Fibroblast of mammary gland (primary cell): ENCODE results near the gene BCOR.

Experiments used
- DNase-seq: peaks from one replicate; pipeline ENCODE4 v3.0.0-alpha.2; 2010; ENCODE audit warnings: low read depth
- H3K4me3 ChIP-seq: 2 replicates; pipeline ENCODE4 v1.5.1; 2011; ENCODE audit warnings: low read depth, mild to moderate bottlenecking, low read length, moderate library complexity; ENCODE audit not compliant: control insufficient read depth
- TF ChIP-seq, protein P1 (sequence below): conservative IDR thresholded peaks from 2 replicates; pipeline ENCODE4 v1.5.1; 2011; ENCODE audit warnings: low read depth, low read length, inconsistent platforms; ENCODE audit not compliant: control insufficient read depth, insufficient read depth

The BCOR gene

DNA sequence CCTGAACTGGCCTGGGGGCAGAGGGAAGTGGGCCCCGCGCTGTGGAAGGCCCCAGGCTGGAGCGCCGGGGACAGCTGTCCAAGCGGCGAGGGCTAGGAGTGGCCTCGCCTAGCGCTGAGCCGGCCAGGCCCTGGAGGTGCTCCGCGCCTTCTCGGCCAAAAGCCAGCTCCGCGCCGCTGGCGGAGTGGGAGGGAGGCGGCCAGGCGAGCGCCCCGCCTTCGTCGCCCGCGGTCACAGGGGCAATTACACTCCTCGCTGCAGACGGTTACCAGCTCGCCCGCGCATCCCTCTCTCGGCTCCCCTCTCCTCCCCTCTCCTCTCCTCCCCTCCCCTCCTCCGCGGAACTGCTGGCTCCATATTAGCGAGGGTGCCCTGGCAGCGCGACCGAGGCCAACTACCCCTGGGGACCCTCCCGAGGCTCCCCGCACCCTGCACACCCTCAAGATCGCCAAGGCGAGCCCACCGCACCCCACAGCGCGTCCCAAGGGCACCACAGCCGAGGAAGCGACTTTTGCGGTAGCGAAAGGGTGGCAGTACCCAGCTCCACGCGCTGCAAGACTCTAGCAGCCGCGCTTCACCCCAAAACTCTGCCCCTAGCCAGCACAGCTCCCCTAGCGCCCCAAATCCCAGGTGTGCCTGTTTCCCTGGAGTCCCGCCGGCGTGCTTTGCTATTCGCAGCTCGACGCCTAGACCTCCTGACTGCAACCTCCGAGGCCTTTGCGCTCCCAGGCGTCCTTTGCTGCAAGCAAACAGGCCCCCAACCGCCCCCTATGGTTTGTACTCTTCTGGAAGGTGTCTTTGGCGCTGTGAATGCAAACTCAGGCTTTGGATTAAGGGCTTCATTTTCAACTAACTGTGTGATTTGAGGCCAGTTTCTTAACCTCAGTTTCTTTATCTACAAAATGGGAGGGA, 91.4 kb downstream of the BCOR start:
- H3K4me3 ChIP-seq = no peak overlapping the region
- TF ChIP-seq, protein P1, sequence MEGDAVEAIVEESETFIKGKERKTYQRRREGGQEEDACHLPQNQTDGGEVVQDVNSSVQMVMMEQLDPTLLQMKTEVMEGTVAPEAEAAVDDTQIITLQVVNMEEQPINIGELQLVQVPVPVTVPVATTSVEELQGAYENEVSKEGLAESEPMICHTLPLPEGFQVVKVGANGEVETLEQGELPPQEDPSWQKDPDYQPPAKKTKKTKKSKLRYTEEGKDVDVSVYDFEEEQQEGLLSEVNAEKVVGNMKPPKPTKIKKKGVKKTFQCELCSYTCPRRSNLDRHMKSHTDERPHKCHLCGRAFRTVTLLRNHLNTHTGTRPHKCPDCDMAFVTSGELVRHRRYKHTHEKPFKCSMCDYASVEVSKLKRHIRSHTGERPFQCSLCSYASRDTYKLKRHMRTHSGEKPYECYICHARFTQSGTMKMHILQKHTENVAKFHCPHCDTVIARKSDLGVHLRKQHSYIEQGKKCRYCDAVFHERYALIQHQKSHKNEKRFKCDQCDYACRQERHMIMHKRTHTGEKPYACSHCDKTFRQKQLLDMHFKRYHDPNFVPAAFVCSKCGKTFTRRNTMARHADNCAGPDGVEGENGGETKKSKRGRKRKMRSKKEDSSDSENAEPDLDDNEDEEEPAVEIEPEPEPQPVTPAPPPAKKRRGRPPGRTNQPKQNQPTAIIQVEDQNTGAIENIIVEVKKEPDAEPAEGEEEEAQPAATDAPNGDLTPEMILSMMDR = no peak
- DNase-seq = no peak

DNA sequence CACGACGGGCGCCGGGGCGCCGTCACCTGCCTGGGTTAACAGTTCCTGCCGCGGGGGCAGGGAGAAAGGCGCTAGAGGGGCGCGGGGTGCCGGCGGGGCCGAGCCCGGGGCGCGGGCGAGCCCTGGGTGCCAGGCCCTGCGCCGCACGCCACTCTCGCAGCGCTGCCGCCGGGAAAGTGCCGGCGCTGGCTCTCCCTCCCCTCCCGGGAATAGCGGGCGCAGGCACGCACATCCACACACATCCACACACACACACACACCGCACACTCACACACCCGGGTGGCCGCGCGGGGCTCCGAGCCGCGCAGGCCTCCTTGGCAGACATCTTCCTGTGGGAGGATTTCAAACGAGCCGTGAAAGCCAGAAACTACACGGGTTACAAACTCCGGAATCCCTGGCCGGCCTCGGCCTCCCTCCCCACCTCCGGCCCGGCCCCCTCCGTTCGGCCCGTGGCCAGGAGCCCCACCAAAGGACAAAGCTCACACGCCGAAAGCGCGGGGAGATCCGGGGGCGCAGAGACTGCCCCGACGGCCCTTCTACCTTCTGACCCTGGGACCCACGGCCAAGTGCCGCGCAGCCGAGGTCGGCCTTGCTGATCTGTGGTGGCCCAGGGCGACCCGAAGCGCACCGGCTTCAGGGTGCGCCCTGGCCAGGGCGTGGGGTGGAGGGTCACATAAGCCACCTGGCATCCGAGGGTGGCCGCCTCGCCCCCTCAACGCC, 92.3 kb downstream of the BCOR start:
- DNase-seq = no peak
- TF ChIP-seq, protein P1 = no peak
- H3K4me3 ChIP-seq = no peak overlapping the region

DNA sequence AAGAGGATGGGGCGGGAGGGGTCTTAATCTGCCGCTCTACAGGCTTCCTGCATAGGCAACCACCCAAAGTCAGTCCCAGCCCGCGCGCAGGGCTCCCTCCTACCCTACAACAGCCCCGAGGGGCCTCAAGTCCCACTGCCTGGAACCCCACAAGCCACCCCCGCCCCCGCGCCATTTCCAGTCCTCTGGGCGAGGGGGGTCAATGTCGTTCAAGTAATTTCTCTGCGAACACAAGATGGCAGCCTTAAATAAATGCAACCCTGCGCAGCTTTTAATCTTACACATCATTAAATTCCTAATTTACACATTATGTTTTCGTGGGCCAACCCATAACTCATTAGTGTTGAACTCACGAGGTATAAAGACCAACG, 92.9 kb downstream of the BCOR start:
- H3K4me3 ChIP-seq = no peak overlapping the region
- DNase-seq = no peak
- TF ChIP-seq, protein P1 = no peak

DNA sequence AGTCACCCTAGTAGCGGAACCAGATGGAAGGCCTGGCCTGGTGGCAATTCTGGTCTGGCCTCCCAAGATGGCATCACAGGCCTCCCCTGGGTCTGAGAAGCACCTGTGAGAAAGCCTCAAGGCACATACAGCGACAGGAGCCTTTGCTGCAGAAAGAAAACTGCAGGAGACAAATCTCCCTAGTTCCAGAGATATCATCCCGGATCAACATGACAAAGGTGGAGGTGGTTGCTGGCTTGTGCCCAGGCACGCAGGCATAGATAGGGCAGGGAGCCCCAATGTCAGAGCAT, 93.6 kb downstream of the BCOR start:
- TF ChIP-seq, protein P1 = no peak
- DNase-seq = no peak
- H3K4me3 ChIP-seq = no peak overlapping the region

DNA sequence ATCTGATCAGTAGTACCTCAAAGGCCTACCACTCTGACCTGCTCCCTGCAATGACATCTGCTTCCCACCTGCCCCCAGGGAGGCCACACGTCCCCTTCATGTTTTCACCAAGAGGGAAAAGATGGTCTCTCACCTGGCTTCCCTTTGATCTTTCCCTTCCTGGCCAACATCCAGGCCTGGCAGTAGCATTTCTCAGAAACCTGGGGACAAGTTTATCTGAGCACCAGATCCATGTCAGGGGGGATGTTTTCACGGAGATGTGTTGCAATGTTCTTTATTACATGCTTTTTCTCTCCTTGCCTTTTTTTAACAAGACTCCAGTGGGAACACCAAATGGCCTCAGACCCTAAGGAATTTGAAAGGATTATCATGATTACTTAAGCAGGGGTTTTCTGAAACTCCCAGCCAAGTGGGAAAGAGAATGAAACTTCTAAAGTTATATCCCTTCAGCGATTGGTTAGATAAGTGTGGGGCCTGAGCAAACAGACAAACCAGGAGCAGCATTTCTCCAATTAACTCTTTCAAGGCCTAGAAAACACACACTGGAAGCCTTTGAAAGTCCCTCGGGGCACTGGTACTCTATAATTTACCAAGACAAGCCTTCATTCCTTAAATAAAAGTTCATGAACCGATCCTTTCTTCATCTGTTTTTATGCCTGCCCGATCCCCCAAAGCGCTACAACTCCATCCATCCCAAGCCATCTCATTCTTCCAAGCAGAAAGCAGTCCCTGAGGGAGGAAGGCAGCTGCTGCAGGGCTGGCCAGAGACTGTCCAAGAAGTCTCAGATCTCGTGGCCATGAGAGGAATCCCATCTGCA, 94.1 kb downstream of the BCOR start:
- DNase-seq = no peak
- TF ChIP-seq, protein P1 = no peak
- H3K4me3 ChIP-seq = no peak overlapping the region

DNA sequence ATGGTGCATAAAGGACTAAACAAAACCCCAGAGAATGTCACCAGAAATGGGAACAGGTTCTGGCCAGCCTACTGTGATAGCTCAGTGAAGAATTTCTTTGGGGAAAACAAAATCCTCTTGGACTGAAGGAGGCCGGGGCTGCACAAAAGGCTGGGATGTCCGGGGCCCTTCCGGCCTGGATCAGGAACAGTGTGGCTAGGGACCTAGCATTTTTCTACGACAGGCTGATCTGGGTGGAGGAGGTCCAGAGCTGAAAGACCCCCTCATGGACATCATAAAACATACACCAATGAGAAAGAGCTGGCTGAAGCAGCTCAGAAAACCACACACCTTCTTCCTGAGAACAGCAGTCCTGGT, 94.7 kb downstream of the BCOR start:
- TF ChIP-seq, protein P1 = no peak
- DNase-seq = no peak
- H3K4me3 ChIP-seq = no peak overlapping the region
